Lung (tissue), 12 donors: ENCODE results near the gene PAPPA. TPM values are rescaled to one million over a fixed set of nuclear protein-coding genes. Genes with fewer than 3 reads are reported as not detected.

ENCODE experiments used
- ATAC-seq: fragments of 200-7000 bp; cut with Tn5 transposase; one replicate; pipeline ENCODE4 v1.9.1; 2020; ENCODE audit warnings: moderate number of reproducible peaks; ENCODE audit not compliant: insufficient read depth, low FRiP score
- DNase-seq, 3 donors: peaks; one replicate each; pipeline ENCODE4 v3.0.0-alpha.2; 2013 to 2017
- H3K27ac ChIP-seq, 2 donors: one replicate each; pipeline ENCODE4 v1.5.1; 2013; ENCODE audit warnings: mild to moderate bottlenecking in 2 of 2, moderate library complexity in 2 of 2, control low read depth in 1 of 2, inconsistent platforms in 1 of 2, low read depth in 1 of 2, low read length in 1 of 2
- H3K27me3 ChIP-seq, 3 donors: one replicate each; pipeline ENCODE4 v1.5.1; 2013; ENCODE audit warnings: low read length in 2 of 3; ENCODE audit not compliant: control insufficient read depth in 3 of 3, insufficient read depth in 3 of 3
- H3K36me3 ChIP-seq, 4 donors: one replicate each; pipeline ENCODE4 v1.5.1; 2013; ENCODE audit warnings: low read length in 4 of 4, mild to moderate bottlenecking in 1 of 4, moderate library complexity in 1 of 4; ENCODE audit not compliant: control insufficient read depth in 4 of 4, insufficient read depth in 4 of 4
- H3K4me1 ChIP-seq, 5 donors: one replicate each; pipeline ENCODE4 v1.5.1; 2013; ENCODE audit warnings: low read length in 5 of 5, mild to moderate bottlenecking in 2 of 5, moderate library complexity in 1 of 5; ENCODE audit not compliant: control insufficient read depth in 5 of 5, insufficient read depth in 5 of 5
- H3K4me3 ChIP-seq: one replicate; pipeline ENCODE4 v1.5.1; 2013; ENCODE audit warnings: mild to moderate bottlenecking, control low read depth, moderate library complexity
- H3K9ac ChIP-seq, 2 donors: one replicate each; pipeline ENCODE4 v1.5.1; 2013; ENCODE audit warnings: low read length in 2 of 2, control low read depth in 1 of 2; ENCODE audit not compliant: insufficient read depth in 1 of 2
- H3K9me3 ChIP-seq, 4 donors: one replicate each; pipeline ENCODE4 v1.5.1; 2013; ENCODE audit warnings: low read length in 3 of 4, mild to moderate bottlenecking in 1 of 4, moderate library complexity in 1 of 4; ENCODE audit not compliant: control insufficient read depth in 4 of 4, insufficient read depth in 3 of 4
- CTCF ChIP-seq: IDR thresholded peaks from 2 replicates; pipeline ENCODE4 v1.5.1; 2012; ENCODE audit warnings: mild to moderate bottlenecking; ENCODE audit errors: control extremely low read depth, extremely low read depth
- WGBS, 2 donors: extraction: QIAGEN DNeasy Blood & Tissue Kit; methylation state at CpG; one replicate each; pipeline ENCODE4 v1.1.7; 2013; 5-methylcytosine and 5-hydroxymethylcytosine counted together
- polyA plus RNA-seq, 2 donors: library from polyadenylated mRNA; stranded (reverse); fragments of 200-250 nt; gene quantifications; one replicate each; pipeline ENCODE4 v1.2.1, GENCODE V29; 2013
- total RNA-seq, 2 donors: library from RNA; depleted of rRNA in 1 of 2; stranded (reverse); fragments of >200 nt in 1 of 2; gene quantifications; one replicate each; pipeline ENCODE4 v1.2.1, GENCODE V29; 2014 to 2021
- donor health status: control.
- donor health status: control.
- donor health status: Bipolar disorder and iron deficiency.
- donor health status: healthy.
- donor health status: DM: yes; HTN: yes; CAD: no.

Gene PAPPA
- total and polyA plus RNA-seq, 4 donors = 0.45 to 6.7 (median 3.6) TPM

GRCh38 chr9:116198344-116198743 lies 44.8 kb downstream of the PAPPA start:
- Histone ChIP-seq H3K9ac (no peak overlapping the region), H3K4me1 (peaks cover 0 to 4% (median 0%) of the 10 kb centered on the region in 5 donors), H3K27ac (no peak overlapping the region), H3K27me3 (no peaks in the 10 kb centered on the region), H3K9me3 (no peaks in the 10 kb centered on the region), H3K4me3 (no peak overlapping the region), H3K36me3 (no peaks in the 10 kb centered on the region)
- no peak for DNase-seq
- WGBS, 2 donors = 61 to 80% methylated on average over 4 of the region's 4 CpGs
- no peak for ATAC-seq
- no peak for TF ChIP-seq CTCF

DNA sequence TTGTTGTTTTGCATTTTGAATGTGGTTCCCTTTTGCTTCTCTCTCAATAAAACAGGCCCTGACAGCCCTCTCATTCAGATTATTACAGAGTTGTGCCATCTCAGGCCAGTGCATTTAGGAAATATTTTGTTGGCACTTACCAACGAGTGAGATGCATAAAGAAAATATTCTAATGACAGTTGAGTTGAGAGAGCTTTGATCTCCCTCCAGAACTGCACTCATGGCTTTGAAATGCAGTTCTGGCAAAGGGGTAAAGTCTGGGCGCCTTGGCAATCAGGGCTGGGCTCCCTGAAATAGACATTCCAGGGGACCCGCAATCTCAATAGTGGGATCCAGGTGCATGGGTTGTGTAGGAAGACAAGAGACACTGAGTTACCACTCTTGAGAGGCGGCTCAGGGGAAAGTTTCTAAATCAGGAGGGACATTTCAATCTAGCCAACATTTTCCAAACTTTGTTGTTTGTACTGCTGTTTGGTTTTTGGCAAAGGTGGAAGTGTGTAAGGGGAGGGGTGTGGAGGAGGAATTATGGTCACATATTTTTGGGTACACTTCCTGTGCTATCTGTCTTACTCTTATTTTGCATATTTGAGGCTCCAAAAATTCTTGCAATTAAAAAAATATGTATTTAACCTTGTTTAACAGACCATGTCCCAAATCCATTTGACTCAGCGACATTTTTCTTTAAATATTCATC lies 48.8 kb downstream of the PAPPA start:
- no peaks in the 10 kb centered on the region for H3K36me3 ChIP-seq
- no peak overlapping the region for H3K4me3 ChIP-seq
- ATAC-seq (no peak), DNase-seq (peak in 1 of 3 donors; percentile 4)
- H3K27ac ChIP-seq = no peak overlapping the region
- peaks cover 0 to 4% (median 0%) of the 10 kb centered on the region in 5 donors for H3K4me1 ChIP-seq
- no peak overlapping the region for H3K9ac ChIP-seq
- H3K27me3 ChIP-seq = no peaks in the 10 kb centered on the region
- WGBS, 2 donors = 64 to 76% methylated on average over 5 of the region's 5 CpGs
- H3K9me3 ChIP-seq = no peaks in the 10 kb centered on the region
- TF ChIP-seq CTCF = no peak

DNA sequence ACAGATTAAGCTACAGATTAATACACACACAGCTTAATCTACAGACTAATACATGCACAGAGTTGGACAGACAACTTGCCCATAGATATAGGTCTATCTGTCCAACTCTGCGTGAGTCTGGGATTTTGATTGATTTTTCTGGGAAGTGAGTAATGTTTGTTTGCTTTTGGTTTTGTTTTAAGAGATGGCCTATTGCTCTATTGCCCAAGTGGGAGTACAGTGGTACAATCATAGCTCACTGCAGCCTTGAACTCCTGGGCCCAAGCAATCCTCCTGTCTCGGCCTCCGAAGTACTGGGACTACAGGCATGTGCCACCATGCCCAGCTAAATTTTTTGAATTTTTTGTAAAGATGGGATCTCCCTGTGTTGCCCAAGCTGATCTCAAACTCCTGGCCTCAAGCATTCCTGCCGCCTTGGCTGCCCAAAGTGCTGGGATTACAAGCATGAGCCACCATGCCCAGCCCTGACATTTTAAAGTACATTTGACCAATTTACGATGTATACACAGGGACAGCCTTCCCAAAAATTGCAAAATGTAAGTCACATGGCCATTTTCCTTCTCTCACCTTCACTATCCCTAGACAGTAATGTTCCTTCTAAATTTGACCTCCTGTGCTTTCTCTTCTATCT lies 50.8 kb downstream of the PAPPA start:
- ATAC-seq = no peak
- no peak overlapping the region for H3K4me3 ChIP-seq
- no peaks in the 10 kb centered on the region for H3K27me3 ChIP-seq
- DNase-seq = no peak
- H3K9ac ChIP-seq = no peak overlapping the region
- H3K36me3 ChIP-seq = peaks cover 0 to 6% (median 0%) of the 10 kb centered on the region in 4 donors
- peaks cover 0 to 4% (median 0%) of the 10 kb centered on the region in 5 donors for H3K4me1 ChIP-seq
- TF ChIP-seq CTCF = no peak
- 81 to 83% methylated on average over 5 of the region's 5 CpGs for WGBS, 2 donors
- H3K27ac ChIP-seq = no peak overlapping the region
- H3K9me3 ChIP-seq = no peaks in the 10 kb centered on the region
